HL-60/S4 treated with retinoic acid at 250 ng/mL for 4 days and 3 days (cell line): ENCODE results near the gene TMEM163.

Experiments used
- in situ Hi-C: fragments of 300-500 bp; cut with MboI; formaldehyde crosslinking; loops from 2 replicates; pipeline ENCODE4 v1.7.0; 2022; ENCODE audit warnings: low sequenced_read_pairs

The TMEM163 gene

DNA sequence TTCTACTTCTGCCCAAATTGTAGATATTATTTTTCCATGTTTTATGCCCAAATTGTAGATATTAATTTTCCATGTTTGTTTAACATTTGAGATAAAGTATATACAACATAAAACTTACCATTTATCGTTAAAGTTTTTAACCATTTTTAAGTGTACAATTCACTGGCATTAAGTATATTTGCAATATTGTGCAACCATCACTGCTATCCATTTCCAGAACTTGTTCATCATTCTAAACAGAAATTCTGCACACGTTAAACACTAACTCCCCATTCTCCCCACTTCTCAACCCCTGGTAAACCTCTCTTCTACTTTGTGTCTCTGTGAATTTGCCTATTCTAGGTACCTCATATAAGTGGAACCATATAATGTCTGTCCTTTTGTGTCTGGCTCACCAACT is 302.8 kb downstream of the TMEM163 start:
- in situ Hi-C loops: loop anchor here (25.0 kb wide), 2 partner anchors 179 to 304 kb away; no protein-coding TSS in a partner anchor

DNA sequence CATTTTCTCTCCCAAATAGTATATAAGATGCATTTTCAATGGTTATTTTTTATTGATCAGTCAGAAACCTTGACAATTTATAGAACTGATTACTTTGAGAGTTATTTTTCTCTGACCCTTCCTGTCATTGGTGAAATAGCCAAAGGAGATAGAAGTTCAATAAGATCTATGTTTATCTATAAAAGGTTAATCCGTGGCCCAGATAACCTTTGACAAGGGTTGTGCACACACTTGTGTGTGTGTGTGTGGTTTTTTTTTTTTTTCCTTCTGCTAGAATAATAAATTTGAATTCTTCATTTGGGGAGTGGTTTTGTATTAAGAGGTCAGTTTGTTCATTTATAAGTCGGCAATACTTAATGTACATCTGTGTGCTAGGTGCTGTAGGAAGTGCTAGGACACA is 304.9 kb downstream of the TMEM163 start:
- in situ Hi-C loops: loop anchor here (25.0 kb wide), 2 partner anchors 177 to 302 kb away; no protein-coding TSS in a partner anchor

DNA sequence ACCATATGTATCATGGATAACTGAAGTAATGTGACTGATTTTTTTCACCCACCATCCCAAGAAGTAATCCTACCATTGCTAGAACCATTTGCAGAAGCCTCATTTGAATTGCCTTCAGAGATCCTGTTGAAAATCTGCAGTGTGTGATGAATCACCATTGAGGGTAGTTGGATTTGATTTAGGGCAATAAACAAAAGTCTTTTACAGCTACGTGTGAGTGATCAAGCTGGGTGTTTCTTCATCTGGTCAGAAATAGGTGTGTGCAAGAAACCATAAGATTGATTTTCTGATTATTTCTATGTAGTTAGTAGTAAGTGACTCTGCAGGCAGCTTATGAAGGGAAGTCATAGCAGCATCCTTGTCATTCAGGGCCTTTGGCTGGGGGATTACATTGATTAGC is 305.4 kb downstream of the TMEM163 start:
- in situ Hi-C loops: loop anchor here (25.0 kb wide), 2 partner anchors 176 to 301 kb away; no protein-coding TSS in a partner anchor

DNA sequence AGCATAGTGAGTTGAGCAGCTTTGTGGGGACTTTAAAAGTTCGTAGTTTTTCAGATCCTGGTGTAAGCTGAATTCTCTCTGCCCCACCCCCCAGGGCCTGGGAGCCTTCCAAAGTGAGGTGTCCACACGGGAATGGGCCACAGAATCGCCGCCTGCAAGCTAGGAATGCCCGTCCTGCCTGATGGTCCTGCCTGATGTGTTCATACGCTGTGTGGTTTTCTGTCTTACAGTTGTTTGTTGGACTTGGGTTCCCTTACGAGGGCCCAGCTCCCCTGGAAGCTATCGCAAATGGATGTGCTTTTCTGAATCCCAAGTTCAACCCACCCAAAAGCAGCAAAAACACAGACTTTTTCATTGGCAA is 306.2 kb downstream of the TMEM163 start:
- in situ Hi-C loops: loop anchor here (25.0 kb wide), 2 partner anchors 175 to 300 kb away; no protein-coding TSS in a partner anchor

DNA sequence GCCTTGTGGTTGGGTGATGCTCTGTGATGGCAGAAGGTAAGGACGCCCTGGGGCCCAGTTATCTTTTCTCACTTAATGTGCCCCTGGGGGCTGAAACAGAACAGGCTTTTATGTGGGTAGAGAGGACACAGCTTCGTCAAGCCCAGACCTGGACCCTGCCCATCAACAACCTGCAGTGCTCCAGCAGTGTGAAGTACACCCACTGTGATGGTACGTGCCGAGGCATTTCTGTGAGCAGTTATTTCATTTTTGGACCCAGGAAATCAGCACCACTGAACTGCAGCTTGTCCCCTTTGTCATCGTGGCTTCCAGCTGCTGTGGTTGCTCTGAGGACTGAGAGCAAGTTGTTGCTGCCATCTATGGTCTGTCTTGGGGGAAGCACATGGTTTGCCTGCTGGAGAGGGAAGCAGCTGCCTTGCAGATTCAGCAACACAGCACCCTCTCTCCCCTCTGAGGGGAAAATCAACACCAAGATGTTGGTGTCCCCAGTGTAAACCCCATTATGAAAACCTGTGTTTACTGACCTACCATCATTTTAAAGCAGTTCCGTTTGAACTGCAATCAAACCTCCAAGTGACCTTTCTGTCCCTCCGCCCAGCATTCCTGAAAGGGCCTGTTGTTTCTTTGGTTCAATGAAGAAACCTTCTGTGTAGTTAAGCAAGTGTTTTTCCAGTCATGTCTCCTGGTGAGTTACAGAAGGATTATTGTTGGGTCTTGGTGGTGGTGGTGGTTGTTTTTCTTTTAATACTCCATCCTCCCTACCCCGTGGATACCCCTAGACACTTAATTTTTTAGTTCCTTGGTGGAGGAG is 306.8 kb downstream of the TMEM163 start:
- in situ Hi-C loops: loop anchor here (25.0 kb wide), 2 partner anchors 175 to 300 kb away; no protein-coding TSS in a partner anchor

DNA sequence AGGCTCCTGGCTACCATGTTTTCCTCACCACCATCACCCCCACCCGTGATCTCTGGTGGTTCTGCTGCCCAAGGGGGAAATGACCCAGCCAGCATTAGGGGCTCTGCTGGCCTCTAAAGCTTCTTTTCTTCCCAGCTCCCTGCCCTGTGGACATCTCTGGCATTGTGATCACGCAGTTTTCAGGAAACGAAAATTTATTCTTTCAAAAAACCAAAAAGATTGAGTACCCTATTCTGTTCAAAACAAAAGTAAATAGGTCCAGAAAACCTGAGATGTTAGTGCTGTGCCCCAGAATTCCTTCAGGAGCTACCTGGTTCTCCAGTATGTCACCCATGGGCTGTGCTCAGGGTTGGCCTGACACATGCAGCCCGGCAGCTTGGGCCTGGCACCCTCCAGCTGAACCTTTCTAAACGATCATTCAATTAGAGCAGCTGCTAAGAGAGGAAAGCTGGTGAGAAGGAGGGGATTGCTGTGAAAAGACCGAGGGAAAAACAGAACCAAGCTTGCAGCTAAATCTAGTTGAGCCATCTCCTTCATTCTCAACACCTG is 307.4 kb downstream of the TMEM163 start:
- in situ Hi-C loops: loop anchor here (25.0 kb wide), 2 partner anchors 174 to 299 kb away; no protein-coding TSS in a partner anchor

DNA sequence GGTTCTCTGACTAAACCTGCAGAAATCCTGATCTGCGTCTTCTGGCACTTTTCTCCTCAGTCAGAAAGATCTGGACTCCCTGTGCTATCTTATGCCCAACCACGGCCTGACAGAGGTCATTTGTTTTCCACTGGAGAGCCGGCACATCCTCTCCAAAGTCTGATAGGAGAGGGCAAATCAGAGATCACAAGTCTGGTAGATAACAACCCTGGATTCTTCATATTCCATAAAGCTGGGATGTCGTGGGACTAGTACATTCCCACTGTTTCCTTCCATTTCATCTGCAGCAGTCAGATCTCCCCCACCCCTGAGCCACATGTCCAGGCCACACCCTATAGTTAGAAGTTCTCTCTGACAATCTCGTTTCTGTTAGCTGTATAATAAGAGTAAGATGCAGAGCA is 308.0 kb downstream of the TMEM163 start:
- in situ Hi-C loops: loop anchor here (25.0 kb wide), 2 partner anchors 174 to 299 kb away; no protein-coding TSS in a partner anchor

DNA sequence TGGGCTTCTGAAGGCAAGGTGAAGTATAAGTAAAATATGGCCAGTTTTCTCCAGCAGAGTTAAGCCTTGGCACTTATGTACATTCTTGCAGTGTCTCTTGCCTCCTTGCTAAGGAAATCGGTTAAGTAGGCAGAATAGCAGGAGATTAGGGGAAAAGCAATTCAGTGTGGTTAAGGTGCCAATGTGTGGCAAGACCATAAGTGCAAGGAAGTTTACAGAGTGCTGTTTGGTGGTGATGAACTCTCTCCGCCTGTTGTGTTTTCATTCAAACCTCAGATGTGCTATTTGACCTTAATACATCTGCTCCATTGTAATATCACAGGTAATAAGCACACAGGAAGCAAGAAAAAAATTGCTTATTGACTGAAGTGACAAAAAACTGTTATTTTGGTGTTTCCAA is 308.8 kb downstream of the TMEM163 start:
- in situ Hi-C loops: loop anchor here (25.0 kb wide), 2 partner anchors 173 to 298 kb away; no protein-coding TSS in a partner anchor

DNA sequence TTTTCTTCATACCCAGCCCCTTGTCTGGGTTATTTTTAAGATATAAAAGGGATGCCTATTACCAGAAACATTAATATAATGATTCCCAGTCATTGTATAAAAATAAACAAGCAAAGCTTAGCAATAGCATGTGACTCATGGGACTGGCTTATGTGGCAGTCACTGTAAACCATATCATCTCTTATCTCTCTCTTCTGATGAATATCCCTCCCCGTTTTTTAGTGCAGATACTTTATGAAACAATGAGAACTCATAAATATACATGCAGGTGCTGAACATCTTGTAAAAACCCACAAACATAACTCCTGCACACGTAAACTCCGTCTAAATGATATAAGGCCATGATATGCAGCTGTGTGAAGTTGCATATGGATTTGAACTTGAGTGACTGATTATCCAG is 310.0 kb downstream of the TMEM163 start:
- in situ Hi-C loops: loop anchor here (25.0 kb wide), 2 partner anchors 171 to 296 kb away; no protein-coding TSS in a partner anchor

DNA sequence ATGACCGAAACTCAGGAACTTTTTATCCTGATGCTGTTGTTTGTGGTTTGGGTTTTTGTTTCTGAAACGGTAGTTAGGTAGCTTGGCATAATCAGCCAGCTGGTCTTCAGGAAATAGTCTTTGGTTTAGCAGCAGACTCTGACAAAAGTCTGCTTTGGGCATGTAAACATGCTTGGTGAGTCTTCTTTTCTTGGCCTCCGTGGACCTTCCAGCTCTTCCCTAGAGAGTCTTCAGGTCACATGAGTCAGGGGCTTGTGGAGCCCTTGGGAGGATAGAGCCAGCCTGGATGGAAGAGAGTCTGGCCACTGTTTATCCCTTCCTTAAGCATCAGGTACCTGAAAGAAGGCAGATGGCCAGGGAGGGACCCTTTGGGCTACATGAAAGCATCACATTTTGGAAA is 310.4 kb downstream of the TMEM163 start:
- in situ Hi-C loops: loop anchor here (25.0 kb wide), 2 partner anchors 171 to 296 kb away; no protein-coding TSS in a partner anchor

DNA sequence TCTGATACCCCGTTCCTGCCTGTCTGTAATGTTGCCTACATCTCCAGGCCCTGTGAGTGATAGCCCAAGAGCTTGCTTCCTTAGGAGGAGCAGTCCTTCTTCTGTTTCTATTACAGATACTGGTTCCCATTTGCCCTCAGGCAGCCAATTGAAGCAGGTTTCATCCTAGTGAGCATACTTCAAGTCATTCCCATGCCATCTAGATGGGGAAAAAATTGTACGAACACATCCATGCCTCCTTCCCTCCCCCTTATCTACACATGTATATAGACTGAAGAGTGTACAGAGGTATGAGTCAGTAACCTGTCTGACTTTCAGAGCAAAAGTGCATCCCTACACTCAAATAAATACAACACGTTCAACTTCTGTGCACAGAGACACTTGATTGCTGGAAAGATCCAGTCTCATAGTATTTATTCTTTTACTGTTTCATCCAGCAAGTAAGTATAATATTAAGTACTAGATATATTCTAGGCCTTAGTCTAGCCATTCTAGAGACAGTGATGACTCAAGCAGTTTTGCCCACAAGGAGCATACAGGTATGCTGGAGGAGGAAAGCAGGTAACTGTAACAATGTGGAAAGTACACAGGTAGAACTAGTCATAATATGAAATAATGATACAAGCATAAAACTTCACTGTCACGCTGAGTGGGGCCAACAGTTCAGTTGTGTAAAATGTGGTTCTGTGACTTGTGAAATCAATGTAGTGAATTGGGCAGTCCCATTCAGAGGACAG is 311.5 kb downstream of the TMEM163 start:
- in situ Hi-C loops: loop anchor here (25.0 kb wide), 2 partner anchors 170 to 295 kb away; no protein-coding TSS in a partner anchor

DNA sequence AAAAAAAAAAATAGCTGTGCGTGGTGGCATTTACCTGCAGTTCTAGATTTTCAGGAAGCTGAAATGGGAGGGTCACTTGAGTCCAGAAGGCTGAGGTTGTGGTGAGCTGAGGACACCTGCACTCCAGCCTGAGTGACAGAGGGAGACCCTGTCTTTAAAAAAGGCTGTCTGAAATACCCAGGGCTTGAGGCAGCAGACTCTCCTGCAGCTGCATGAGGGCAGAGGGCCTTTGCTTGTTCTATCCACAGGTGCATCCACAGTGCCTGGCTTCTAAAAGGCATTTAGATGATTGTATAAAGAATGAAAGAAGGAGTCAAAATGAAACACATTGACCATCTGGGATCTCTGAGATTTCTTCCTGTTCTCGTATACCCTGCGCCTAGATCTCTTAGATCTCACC is 312.1 kb downstream of the TMEM163 start:
- in situ Hi-C loops: loop anchor here (25.0 kb wide), 2 partner anchors 169 to 294 kb away; no protein-coding TSS in a partner anchor

DNA sequence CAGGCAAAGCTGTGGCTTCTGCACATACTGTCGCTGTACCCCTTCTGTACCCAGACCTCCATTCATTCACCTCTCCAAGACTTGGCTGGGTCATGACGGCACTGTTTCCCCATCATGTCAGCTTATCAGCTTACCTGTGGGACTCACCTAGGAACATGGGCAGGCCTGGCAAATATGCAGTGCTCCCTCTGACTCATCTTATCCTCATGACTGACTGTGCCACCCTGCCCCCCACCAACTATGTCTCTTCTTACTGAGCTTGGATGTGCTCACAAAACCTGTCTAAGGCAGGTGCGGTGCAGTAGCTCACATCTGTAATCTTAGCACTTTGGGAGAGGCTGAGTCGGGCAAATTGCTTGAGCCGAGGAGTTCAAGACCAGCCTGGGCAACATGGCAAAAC is 312.5 kb downstream of the TMEM163 start:
- in situ Hi-C loops: loop anchor here (25.0 kb wide), 2 partner anchors 169 to 294 kb away; no protein-coding TSS in a partner anchor
